BJ (cell line): ENCODE measurements around the gene KRTAP10-3. TPM values are rescaled to one million over a fixed set of nuclear protein-coding genes. Genes with fewer than 3 reads are reported as not detected.
"Not testable (repeated sequence)": the region's sequence is repeated elsewhere in the genome, so short reads cannot be mapped to it uniquely, and the experiment has no call there.

Experiments used
- CTCF ChIA-PET: fragments of 350-600 bp; formaldehyde crosslinking; extraction: SDS; loops from one replicate; lab custom pipeline; 2021; ENCODE audit warnings: antibody characterized with exemption, inconsistent platforms; lab: Yijun Ruan, JAX
- POLR2A ChIA-PET: fragments of 300-600 bp; sonication (Branson Sonifier 250); formaldehyde crosslinking; extraction: SDS; loops from one replicate; lab custom pipeline; 2021; ENCODE audit warnings: antibody characterized with exemption; lab: Charles Lee
- DNase-seq: peaks from one replicate; pipeline ENCODE4 v3.0.0-alpha.2; 2011; ENCODE audit warnings: low read depth
- H3K27me3 ChIP-seq: 2 replicates; pipeline ENCODE4 v1.6.0; 2011; ENCODE audit warnings: low read length; ENCODE audit not compliant: control insufficient read depth, insufficient read depth
- H3K36me3 ChIP-seq: 2 replicates; pipeline ENCODE4 v1.5.1; 2011; ENCODE audit warnings: low read length; ENCODE audit not compliant: control insufficient read depth, insufficient read depth
- H3K4me3 ChIP-seq: 2 replicates; pipeline ENCODE4 v1.5.1; 2011; ENCODE audit warnings: low read depth, mild to moderate bottlenecking, control low read depth, low read length
- polyA plus RNA-seq: library from polyadenylated mRNA; depleted of rRNA; stranded (reverse); fragments of >200 nt; gene quantifications from 2 replicates; pipeline ENCODE4 v1.2.3, GENCODE V29; 2011
- TF ChIP-seq, protein P1 (sequence below): IDR thresholded peaks from 2 replicates; pipeline ENCODE4 v1.5.1; 2011; ENCODE audit warnings: low read depth, mild to moderate bottlenecking, control low read depth, inconsistent platforms, low read length, moderate library complexity; ENCODE audit not compliant: insufficient read depth

Gene KRTAP10-3
- polyA plus RNA-seq, 1 experiment, result not detected

DNA sequence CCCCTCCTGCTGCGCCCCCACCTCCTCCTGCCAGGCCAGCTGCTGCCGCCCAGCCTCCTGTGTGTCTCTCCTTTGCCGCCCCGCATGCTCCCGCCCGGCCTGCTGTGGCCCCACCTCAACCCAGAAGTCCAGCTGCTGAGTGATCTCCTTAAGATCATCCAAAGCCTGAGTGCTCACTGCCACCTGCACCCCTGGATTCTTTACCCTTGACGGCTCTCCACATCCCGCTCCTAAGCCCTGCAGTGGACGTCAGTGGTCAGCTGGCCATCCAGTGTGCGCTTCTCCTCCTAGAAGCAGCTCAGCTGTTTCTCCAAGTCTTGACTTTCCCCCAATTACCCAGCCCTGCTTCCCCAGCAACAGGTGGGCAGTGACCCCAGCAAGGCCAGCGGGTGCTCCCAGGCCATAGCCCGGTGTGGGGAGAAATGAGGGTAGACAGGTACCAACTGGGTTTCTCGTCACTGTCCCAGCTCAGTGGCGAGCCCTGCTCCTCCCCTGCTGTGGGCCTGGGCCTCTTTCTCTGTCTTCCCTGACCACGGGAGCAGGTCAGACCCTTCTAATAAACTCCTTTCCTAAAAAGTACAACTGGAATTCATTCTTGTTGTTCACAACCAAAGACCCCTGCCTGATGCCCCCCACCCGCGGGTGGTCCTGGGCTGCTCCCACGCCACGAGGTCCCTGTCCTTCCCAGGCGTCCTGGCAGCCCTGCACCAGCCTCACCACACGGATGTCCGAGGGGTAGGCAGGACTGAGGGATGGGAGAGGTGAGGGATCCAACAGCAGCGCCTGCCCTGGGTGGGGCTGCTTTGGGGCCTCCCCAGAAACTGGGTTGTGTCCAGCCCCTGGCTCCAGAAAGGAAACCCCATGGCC, 43.2 kb upstream of the KRTAP10-3 start:
- ChIA-PET POLR2A (no interaction called here), CTCF (no interaction called here)
- Histone ChIP-seq H3K36me3 (no peaks in the 10 kb centered on the region), H3K4me3 (no peak overlapping the region), H3K27me3 (no peaks in the 10 kb centered on the region)
- TF ChIP-seq, protein P1, sequence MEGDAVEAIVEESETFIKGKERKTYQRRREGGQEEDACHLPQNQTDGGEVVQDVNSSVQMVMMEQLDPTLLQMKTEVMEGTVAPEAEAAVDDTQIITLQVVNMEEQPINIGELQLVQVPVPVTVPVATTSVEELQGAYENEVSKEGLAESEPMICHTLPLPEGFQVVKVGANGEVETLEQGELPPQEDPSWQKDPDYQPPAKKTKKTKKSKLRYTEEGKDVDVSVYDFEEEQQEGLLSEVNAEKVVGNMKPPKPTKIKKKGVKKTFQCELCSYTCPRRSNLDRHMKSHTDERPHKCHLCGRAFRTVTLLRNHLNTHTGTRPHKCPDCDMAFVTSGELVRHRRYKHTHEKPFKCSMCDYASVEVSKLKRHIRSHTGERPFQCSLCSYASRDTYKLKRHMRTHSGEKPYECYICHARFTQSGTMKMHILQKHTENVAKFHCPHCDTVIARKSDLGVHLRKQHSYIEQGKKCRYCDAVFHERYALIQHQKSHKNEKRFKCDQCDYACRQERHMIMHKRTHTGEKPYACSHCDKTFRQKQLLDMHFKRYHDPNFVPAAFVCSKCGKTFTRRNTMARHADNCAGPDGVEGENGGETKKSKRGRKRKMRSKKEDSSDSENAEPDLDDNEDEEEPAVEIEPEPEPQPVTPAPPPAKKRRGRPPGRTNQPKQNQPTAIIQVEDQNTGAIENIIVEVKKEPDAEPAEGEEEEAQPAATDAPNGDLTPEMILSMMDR, result no peak
- no peak for DNase-seq

DNA sequence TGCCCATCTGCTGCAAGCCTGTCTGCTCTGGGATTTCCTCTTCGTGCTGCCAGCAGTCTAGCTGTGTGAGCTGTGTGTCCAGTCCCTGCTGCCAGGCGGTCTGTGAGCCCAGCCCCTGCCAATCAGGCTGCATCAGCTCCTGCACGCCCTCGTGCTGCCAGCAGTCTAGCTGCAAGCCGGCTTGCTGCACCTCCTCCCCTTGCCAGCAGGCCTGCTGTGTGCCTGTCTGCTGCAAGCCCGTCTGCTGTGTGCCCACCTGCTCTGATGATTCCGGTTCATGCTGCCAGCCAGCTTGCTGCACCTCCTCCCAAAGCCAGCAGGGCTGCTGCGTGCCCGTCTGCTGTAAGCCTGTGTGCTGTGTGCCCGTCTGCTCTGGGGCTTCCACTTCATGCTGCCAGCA, 42.5 kb upstream of the KRTAP10-3 start:
- H3K36me3 ChIP-seq, DNase-seq, H3K27me3 ChIP-seq, CTCF ChIA-PET, POLR2A ChIA-PET, H3K4me3 ChIP-seq: not testable (repeated sequence)

DNA sequence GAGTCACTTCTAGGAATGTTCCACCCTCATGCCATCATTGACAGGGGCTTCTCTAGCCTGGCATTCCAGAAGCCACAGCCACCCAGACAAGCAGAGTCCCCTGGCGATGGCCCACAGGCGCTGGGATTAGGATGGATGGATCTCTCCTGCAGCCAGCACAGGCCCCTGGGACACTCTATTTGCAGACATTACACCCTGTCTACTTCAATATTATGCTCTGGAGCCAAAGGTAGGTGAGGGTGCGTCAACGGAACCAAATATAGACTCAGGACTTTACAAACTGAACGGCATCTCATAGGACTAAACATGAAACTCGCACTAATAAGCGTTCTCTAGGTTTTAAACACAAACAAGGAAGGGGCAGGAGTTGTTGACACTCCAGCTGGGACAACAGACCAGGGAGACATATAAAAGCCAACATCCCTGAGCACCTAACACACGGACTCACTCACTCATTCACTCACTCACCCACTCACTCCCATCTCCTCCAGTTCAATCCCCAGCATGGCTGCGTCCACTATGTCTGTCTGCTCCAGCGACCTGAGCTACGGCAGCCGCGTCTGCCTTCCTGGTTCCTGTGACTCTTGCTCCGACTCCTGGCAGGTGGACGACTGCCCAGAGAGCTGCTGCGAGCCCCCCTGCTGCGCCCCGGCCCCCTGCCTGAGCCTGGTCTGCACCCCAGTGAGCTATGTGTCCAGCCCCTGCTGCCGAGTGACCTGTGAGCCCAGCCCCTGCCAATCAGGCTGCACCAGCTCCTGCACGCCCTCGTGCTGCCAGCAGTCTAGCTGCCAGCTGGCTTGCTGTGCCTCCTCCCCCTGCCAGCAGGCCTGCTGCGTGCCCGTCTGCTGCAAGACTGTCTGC, 41.8 kb upstream of the KRTAP10-3 start, which contains the start of gene KRTAP10-7:
TSS of gene KRTAP10-7 (plus strand) at position 480 of the 861 bp plus-strand sequence. CDS start at position 505, 25 bp downstream.
- H3K27me3 ChIP-seq, H3K4me3 ChIP-seq, POLR2A ChIA-PET, H3K36me3 ChIP-seq, CTCF ChIA-PET, DNase-seq: not testable (repeated sequence)

DNA sequence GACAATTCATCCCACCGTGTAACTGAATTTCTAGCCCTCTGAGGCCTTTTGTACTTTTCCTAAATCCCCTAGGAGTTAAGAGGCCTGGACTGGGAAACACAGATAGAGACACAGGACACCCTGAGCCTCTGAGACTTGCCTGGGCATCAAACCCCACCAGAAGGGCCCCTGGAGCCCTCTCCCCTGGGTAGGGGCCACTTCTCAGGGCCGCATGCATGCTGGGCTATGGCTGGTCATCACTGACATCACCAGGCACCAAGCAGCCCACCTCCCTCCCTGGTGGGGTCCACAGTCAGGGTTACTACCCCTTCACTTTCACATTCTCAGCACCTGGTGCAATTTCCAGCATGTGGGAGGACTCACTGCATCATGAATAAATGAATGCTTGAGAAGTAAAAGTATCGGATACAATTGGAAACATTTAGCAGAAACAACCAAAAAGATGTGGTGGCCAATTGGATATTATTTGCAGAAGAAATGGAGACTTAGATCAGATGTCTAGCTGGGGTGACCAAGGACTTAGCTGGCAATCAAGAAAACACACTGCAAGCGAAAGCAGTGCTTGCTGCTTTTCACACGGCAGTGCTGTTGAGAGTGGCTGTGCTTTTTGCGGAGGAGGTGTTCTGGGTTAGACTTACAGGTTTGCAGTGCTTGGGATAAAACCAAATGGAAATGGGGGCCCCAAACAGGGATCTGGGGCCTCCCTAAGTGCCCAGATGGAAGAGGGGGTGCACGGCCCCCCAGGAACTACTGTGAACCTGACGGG, 40.9 kb upstream of the KRTAP10-3 start:
- Histone ChIP-seq H3K4me3 (no peak overlapping the region), H3K36me3 (no peaks in the 10 kb centered on the region), H3K27me3 (peaks cover 4% of the 10 kb centered on the region)
- DNase-seq, result no peak
- POLR2A ChIA-PET, result no interaction called here
- TF ChIP-seq, protein P1, result no peak
- CTCF ChIA-PET, result no interaction called here

DNA sequence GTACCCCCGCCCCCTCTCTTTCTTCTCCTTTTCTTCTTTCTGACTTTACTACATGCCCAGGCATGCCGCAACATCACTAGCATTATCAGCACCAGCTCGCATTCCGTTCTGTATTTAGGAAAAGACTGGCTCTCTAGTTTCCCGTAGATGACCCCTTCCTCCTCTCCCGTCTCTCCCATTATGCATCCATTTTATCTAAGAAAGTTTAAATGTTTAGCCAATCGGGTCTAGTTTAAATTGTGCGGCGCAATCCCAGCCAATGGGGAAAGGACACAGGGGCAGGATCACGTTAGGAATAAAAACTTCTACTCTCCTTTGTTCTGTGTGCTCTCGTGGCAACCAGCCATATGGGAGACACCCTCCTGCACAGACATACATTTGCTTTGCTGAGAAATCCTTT, 39.5 kb upstream of the KRTAP10-3 start:
- H3K4me3 ChIP-seq, result no peak overlapping the region
- H3K27me3 ChIP-seq, result peaks cover 6% of the 10 kb centered on the region
- H3K36me3 ChIP-seq, result no peaks in the 10 kb centered on the region
- ChIA-PET POLR2A (no interaction called here), CTCF (no interaction called here)
- TF ChIP-seq, protein P1, result no peak
- no peak for DNase-seq
